ENCODE data around the gene CRK.
"Not testable (repeated sequence)": the region's sequence is repeated elsewhere in the genome, so short reads cannot be mapped to it uniquely, and the experiment has no call there.

CRK gene

GRCh38 chr17:1423456-1424135, 32.4 kb downstream of the CRK start:
- DNase-seq (ENCODE audit: low read depth in 2 of 2): no peak

GRCh38 chr17:1422885-1423284, 33.1 kb downstream of the CRK start:
- no peak for DNase-seq (ENCODE audit: low read depth in 2 of 2)

- DNase-seq (ENCODE audit: low read depth in 2 of 2): no peak
Observed at GRCh38 chr17:1421470-1421869, 34.6 kb downstream of the CRK start.

GRCh38 chr17:1420981-1421380, 35.1 kb downstream of the CRK start:
- DNase-seq (ENCODE audit: low read depth in 2 of 2): no peak

- DNase-seq (ENCODE audit: low read depth in 2 of 2): no peak
Observed at GRCh38 chr17:1420163-1420562, 35.9 kb downstream of the CRK start.

GRCh38 chr17:1418476-1418875, 37.6 kb downstream of the CRK start:
- DNase-seq (ENCODE audit: low read depth in 2 of 2): not testable (repeated sequence)

GRCh38 chr17:1416414-1416813, 39.6 kb downstream of the CRK start:
- no peak for DNase-seq (ENCODE audit: low read depth in 2 of 2)

GRCh38 chr17:1414634-1415033, 41.4 kb downstream of the CRK start:
- no peak for DNase-seq (ENCODE audit: low read depth in 2 of 2)

- DNase-seq (ENCODE audit: low read depth in 2 of 2): no peak
Observed at GRCh38 chr17:1414001-1414574, 41.9 kb downstream of the CRK start.

GRCh38 chr17:1413281-1413791, 42.7 kb downstream of the CRK start:
- DNase-seq (ENCODE audit: low read depth in 2 of 2): no peak

GRCh38 chr17:1412185-1413110, 43.6 kb downstream of the CRK start:
- no peak for DNase-seq (ENCODE audit: low read depth in 2 of 2)

- no peak for DNase-seq (ENCODE audit: low read depth in 2 of 2)
Observed at GRCh38 chr17:1402262-1402586, 53.8 kb downstream of the CRK start.

- peak; percentile 95 to 98 for DNase-seq (ENCODE audit: low read depth in 2 of 2)
Observed at GRCh38 chr17:1399679-1400512, 56.1 kb downstream of the CRK start, which contains the start of gene YWHAE. Gene YWHAE, minus strand, starts transcription at chr17:1400222. Its CDS starts 112 bp downstream, at chr17:1400110.

GRCh38 chr17:1398931-1399678, 56.9 kb downstream of the CRK start:
- DNase-seq (ENCODE audit: low read depth in 2 of 2): peak in 1 of 2 donors; percentile 40

GRCh38 chr17:1398028-1398427, 58.0 kb downstream of the CRK start:
- no peak for DNase-seq (ENCODE audit: low read depth in 2 of 2)

- not testable (repeated sequence) for DNase-seq (ENCODE audit: low read depth in 2 of 2)
Observed at GRCh38 chr17:1395876-1396665, 60.0 kb downstream of the CRK start.

- no peak for DNase-seq (ENCODE audit: low read depth in 2 of 2)
Observed at GRCh38 chr17:1391577-1391976, 64.5 kb downstream of the CRK start.

GRCh38 chr17:1390432-1391367, 65.3 kb downstream of the CRK start:
- no peak for DNase-seq (ENCODE audit: low read depth in 2 of 2)

All from activated CD4-positive, alpha-beta T cell treated with anti-CD3 and anti-CD28 coated beads for 24 hours (primary cell).